ENCODE results near the gene TBC1D22A.

DNA sequence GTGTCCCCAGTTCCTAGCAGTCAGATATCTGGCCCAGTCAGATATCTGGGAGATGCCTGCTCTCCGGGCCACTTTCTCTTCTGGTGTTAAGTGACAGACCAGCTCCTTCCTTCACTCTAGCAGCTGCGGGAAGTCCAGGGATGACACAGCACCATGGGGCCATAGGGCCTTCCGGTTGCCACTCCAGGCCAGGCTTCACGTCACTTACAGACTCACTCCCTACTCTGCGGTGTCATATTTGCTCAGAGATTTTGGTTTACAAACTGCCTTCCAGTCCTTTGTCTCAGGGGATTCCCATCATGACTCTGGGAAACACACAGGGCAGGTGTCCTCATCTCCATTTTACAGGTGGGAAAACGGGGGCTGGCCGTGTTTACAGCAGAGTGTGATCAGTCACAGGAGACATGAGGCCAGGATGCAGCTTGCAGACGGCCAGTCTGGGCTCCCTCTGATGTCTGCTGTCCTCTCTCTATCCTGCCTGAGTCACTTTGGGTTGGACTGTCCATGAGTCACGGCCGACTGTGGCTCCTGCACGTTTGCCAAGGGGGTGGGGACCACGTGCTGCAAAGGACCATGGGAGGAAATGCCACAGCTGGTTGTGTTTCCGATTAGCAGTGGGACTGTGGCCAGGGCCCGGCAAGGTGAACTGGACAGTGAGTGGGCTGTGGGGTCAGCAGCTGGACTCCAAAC, 8.2 kb upstream of the TBC1D22A start:
- TF ChIP-seq POLR2A (IDR thresholded peaks at IDR 0.05; ENCODE audit: low read depth, low read length) = no peak
- no peak for TF ChIP-seq EZH2 (IDR thresholded peaks at IDR 0.05; ENCODE audit: borderline replicate concordance, low read depth, low read length, severe bottlenecking)
- TF ChIP-seq, protein P1, sequence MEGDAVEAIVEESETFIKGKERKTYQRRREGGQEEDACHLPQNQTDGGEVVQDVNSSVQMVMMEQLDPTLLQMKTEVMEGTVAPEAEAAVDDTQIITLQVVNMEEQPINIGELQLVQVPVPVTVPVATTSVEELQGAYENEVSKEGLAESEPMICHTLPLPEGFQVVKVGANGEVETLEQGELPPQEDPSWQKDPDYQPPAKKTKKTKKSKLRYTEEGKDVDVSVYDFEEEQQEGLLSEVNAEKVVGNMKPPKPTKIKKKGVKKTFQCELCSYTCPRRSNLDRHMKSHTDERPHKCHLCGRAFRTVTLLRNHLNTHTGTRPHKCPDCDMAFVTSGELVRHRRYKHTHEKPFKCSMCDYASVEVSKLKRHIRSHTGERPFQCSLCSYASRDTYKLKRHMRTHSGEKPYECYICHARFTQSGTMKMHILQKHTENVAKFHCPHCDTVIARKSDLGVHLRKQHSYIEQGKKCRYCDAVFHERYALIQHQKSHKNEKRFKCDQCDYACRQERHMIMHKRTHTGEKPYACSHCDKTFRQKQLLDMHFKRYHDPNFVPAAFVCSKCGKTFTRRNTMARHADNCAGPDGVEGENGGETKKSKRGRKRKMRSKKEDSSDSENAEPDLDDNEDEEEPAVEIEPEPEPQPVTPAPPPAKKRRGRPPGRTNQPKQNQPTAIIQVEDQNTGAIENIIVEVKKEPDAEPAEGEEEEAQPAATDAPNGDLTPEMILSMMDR (IDR thresholded peaks at IDR 0.05; ENCODE audit: extremely low read depth in 1 of 2, insufficient read depth in 1 of 2, low read depth in 1 of 2, low read length in 2 of 2) = no peak
- peak; percentile 35 for TF ChIP-seq GATA2 (IDR thresholded peaks at IDR 0.05; ENCODE audit: insufficient read depth, insufficient read length, low read depth, low read length)
- peak; percentile 97 for TF ChIP-seq POLR2AphosphoS5 (IDR thresholded peaks at IDR 0.05; ENCODE audit: insufficient read depth, low read depth, low read length)
- TF ChIP-seq MYC (IDR thresholded peaks at IDR 0.05; ENCODE audit: low read depth, low read length) = peak; percentile 87
